Measurements from ENCODE around the gene HAGHL.

HAGHL gene

DNA sequence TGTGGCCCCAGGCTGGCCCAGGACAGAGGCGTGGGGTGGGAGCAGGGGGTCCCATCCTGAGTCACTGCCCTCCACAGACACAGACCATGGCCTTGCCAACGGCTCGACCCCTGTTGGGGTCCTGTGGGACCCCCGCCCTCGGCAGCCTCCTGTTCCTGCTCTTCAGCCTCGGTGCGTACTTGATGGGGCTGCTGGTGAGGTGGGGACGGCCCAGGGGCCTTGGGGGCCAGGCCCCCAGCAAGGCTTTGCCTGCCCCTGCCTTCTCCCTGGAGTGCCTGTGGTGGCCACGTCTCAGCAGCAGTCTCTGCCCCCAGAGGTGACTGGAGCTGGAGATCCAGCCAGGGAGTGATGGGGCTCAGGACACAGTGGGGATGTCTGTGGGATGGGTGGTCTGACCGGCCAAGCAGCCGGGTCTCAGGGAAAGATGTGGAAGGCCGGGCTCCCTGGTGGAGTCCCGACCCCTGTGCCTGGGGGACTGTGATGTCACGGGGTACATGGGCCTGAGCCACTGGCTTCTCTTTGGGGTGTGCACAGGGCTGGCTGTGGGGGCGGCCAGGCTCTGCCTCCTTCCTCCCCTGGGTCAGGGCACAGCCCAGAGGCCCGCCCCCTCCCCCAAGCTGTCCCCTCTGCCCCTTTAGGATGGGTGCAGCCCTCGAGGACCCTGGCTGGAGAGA lies 35.8 kb downstream of the HAGHL start:
- Mint-ChIP-seq H3K4me1 (peaks cover under 1% of the 10 kb centered on the region), H3K9me3 (no peaks in the 10 kb centered on the region), H3K36me3 (no peaks in the 10 kb centered on the region), H3K27ac (no peak overlapping the region), H3K4me3 (no peak overlapping the region), H3K27me3 (no peaks in the 10 kb centered on the region)
- no peak for DNase-seq
- CTCF ChIA-PET = no interaction called here

GRCh38 chr16:763369-764183 lies 36.7 kb downstream of the HAGHL start:
- Mint-ChIP-seq H3K9me3 (no peaks in the 10 kb centered on the region), H3K36me3 (no peaks in the 10 kb centered on the region), H3K27me3 (peaks cover 3% of the 10 kb centered on the region), H3K4me3 (no peak overlapping the region), H3K27ac (no peak overlapping the region), H3K4me1 (no peaks in the 10 kb centered on the region)
- no peak for DNase-seq
- CTCF ChIA-PET = no interaction called here

DNA sequence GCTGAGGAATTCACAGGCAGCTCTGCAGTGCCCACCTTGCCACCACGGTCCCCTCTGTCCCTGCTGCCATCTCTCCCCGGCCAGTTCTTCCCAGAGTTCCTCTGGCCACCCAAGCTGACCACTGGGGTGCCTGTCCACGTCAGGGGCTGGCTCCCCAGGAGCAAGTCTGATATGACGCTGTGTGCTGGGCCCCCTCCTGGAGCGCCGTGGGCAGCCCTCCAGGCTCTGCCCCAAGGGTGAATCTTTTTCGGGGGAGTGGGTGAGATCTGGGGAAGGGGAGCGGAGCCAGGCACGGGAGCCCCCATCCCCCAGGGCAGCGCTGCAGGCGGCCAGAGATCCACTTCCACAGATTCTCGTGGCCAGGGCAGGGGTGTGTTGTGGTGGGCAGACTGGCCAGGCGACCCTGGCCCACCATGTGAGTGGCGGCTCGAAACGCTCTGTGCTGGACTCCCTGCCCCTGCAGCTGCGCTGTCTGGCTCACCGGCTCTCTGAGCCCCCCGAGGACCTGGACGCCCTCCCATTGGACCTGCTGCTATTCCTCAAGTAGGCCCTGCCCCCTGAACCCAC lies 37.4 kb downstream of the HAGHL start:
- Mint-ChIP-seq H3K36me3 (no peaks in the 10 kb centered on the region), H3K4me3 (no peak overlapping the region), H3K9me3 (no peaks in the 10 kb centered on the region), H3K27ac (no peak overlapping the region), H3K27me3 (peaks cover 3% of the 10 kb centered on the region), H3K4me1 (no peaks in the 10 kb centered on the region)
- CTCF ChIA-PET = no interaction called here
- DNase-seq = no peak

DNA sequence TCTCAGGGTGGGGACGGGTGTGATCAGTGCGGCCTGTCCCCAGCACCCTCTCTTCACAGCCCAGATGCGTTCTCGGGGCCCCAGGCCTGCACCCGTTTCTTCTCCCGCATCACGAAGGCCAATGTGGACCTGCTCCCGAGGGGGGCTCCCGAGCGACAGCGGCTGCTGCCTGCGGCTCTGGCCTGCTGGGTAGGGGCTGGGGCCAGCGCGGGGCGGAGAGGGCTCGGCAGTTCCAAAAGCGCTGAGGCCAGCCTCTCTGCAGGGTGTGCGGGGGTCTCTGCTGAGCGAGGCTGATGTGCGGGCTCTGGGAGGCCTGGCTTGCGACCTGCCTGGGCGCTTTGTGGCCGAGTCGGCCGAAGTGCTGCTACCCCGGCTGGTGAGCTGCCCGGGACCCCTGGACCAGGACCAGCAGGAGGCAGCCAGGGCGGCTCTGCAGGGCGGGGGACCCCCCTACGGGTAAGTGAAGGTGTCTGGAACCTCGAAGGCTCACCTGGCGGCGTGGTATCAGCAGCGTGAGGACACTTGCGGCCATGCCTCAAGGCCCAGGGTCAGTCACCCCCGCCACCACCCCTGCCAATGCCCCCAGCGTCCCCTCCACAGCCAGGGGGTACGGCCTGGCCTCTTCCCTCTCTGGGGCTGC lies 38.1 kb downstream of the HAGHL start:
- no peaks in the 10 kb centered on the region for H3K36me3 Mint-ChIP-seq
- no peak for DNase-seq
- no peaks in the 10 kb centered on the region for H3K9me3 Mint-ChIP-seq
- no peaks in the 10 kb centered on the region for H3K4me1 Mint-ChIP-seq
- CTCF ChIA-PET = no interaction called here
- peaks cover 3% of the 10 kb centered on the region for H3K27me3 Mint-ChIP-seq
- H3K27ac Mint-ChIP-seq = no peak overlapping the region
- no peak overlapping the region for H3K4me3 Mint-ChIP-seq

GRCh38 chr16:765488-765865 lies 38.6 kb downstream of the HAGHL start:
- no peak for DNase-seq
- H3K4me3 Mint-ChIP-seq = no peak overlapping the region
- no peaks in the 10 kb centered on the region for H3K9me3 Mint-ChIP-seq
- no peaks in the 10 kb centered on the region for H3K36me3 Mint-ChIP-seq
- no peak overlapping the region for H3K27ac Mint-ChIP-seq
- no peaks in the 10 kb centered on the region for H3K4me1 Mint-ChIP-seq
- CTCF ChIA-PET = no interaction called here
- H3K27me3 Mint-ChIP-seq = peaks cover 3% of the 10 kb centered on the region

- Mint-ChIP-seq H3K27me3 (peaks cover 3% of the 10 kb centered on the region), H3K4me3 (no peak overlapping the region), H3K9me3 (no peaks in the 10 kb centered on the region), H3K4me1 (no peaks in the 10 kb centered on the region), H3K27ac (no peak overlapping the region), H3K36me3 (no peaks in the 10 kb centered on the region)
- no peak for DNase-seq
- CTCF ChIA-PET = no interaction called here
Measured at GRCh38 chr16:766008-766819, 39.3 kb downstream of the HAGHL start.

DNA sequence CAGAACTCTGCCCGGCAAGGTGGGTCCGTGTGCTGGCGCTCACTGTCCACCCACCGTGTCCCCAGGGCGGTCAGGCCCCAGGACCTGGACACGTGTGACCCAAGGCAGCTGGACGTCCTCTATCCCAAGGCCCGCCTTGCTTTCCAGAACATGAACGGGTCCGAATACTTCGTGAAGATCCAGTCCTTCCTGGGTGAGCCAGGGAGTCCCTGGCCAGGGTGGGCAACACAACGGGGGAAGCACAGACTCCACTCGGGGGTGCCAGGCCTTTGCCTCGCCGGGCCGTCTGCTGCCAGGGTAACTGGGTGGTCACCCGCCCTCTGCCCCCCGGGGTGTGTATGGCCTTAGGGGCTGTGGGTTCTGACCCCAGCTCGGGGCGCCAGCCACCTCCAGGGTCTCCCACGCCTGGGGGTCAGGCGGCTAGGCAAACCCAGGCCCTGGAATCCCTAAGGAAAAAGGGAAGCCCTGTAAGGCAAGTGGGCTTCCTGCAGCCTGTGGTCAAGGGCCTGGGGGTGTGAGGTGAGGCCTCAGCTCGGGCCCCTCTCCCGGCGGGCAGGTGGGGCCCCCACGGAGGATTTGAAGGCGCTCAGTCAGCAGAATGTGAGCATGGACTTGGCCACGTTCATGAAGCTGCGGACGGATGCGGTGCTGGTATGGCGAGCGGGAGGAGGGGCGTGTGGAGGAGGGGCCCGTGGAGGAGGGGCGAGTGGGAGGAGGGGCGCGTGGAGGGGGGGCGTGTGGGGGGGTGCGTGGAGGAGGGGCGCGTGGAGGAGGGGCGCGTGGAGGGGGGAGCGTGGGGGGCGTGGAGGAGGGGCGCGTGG lies 40.1 kb downstream of the HAGHL start:
- Mint-ChIP-seq H3K4me3 (no peak overlapping the region), H3K4me1 (no peaks in the 10 kb centered on the region), H3K36me3 (no peaks in the 10 kb centered on the region), H3K27ac (no peak overlapping the region), H3K27me3 (peaks cover 3% of the 10 kb centered on the region), H3K9me3 (no peaks in the 10 kb centered on the region)
- no peak for DNase-seq
- CTCF ChIA-PET = no interaction called here

- Mint-ChIP-seq H3K9me3 (no peaks in the 10 kb centered on the region), H3K27ac (no peak overlapping the region), H3K27me3 (peaks cover 3% of the 10 kb centered on the region), H3K36me3 (no peaks in the 10 kb centered on the region), H3K4me3 (no peak overlapping the region), H3K4me1 (no peaks in the 10 kb centered on the region)
- no peak for DNase-seq
- CTCF ChIA-PET = no interaction called here
Measured at GRCh38 chr16:767743-768235, 40.9 kb downstream of the HAGHL start.

DNA sequence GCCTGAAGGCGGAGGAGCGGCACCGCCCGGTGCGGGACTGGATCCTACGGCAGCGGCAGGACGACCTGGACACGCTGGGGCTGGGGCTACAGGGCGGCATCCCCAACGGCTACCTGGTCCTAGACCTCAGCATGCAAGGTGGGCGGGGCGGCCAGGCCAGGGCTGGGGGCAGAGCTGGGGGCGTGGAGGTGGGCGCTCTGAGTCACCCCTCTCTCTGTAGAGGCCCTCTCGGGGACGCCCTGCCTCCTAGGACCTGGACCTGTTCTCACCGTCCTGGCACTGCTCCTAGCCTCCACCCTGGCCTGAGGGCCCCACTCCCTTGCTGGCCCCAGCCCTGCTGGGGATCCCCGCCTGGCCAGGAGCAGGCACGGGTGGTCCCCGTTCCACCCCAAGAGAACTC lies 41.5 kb downstream of the HAGHL start:
- Mint-ChIP-seq H3K4me1 (no peaks in the 10 kb centered on the region), H3K4me3 (no peak overlapping the region), H3K9me3 (no peaks in the 10 kb centered on the region), H3K36me3 (no peaks in the 10 kb centered on the region), H3K27ac (no peak overlapping the region), H3K27me3 (peaks cover 3% of the 10 kb centered on the region)
- no peak for DNase-seq
- CTCF ChIA-PET = no interaction called here

DNA sequence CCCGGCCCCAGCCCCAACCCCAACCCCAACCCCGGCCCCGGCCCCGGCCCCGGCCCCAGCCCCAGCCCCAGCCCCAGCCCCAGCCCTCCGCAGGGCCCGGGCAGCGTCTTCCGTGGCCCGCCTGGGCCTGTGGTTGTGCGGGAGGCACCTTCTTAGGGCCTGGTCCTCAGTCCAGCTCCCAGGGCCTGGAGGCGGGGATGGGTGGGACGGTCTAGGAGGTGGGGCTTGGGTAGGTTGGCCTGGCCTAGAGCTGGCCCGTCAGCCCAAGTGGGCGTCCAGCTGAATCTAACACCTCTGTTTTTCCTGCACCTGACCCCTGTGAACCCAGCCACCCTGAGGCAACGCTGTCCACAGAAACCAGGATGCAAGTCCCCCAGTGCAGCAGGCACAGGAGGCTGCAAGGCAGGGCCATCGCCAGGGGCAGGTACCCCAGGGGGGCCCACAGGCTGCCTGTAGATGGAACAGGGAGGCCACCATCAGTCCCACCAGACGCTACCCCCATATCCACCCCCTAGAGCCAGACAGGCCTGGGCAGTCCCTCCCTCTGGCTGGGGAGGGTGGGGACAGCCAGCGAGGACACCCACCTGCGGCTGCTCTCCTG lies 42.4 kb downstream of the HAGHL start:
- CTCF ChIA-PET = no interaction called here
- Mint-ChIP-seq H3K36me3 (no peaks in the 10 kb centered on the region), H3K9me3 (no peaks in the 10 kb centered on the region), H3K27me3 (peaks cover 3% of the 10 kb centered on the region), H3K27ac (no peak overlapping the region), H3K4me3 (no peak overlapping the region), H3K4me1 (no peaks in the 10 kb centered on the region)
- no peak for DNase-seq

DNA sequence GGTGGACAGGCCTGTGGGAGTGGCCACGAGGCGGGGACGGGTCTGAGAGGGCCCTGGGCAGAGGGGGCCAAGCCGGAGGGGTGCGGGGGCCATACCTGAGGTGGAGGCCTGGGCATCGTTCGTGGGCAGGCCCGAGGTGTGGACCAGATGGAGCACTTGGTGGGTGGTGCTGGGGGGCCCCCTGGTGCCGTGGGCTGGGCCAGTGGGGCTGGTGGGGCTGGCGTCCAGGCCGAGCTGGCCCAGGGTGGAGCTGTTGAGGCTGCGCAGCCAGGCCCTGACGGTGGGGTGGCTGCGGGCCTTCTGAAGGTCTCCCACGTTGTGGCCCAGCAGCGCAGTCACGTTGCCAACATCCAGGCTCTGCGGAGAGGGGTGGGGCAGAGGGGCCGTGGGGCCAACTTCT lies 43.0 kb downstream of the HAGHL start:
- Mint-ChIP-seq H3K4me1 (no peaks in the 10 kb centered on the region), H3K4me3 (no peak overlapping the region), H3K27me3 (peaks cover 3% of the 10 kb centered on the region), H3K27ac (no peak overlapping the region), H3K36me3 (no peaks in the 10 kb centered on the region), H3K9me3 (no peaks in the 10 kb centered on the region)
- no peak for DNase-seq
- CTCF ChIA-PET = no interaction called here

DNA sequence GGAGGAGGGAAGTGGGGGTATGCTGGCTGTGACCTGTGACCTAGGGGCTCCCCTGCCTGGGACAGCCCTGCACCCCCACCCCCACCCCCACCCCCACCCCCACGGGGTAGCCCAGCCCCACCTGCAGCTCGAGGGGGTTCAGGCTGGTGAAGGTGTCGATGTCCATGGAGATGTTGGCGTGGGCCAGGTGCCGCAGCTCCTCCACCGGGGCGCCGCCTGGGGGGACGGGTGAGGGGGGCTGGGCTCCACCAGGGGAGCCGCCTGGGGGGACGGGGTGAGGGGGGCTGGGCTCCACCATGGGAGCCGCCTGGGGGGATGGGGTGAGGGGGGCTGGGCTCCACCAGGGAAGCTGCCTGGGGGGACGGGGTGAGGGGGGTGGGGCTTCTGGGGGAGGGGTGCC lies 43.5 kb downstream of the HAGHL start:
- H3K4me3 Mint-ChIP-seq = no peak overlapping the region
- no peak for DNase-seq
- no peak overlapping the region for H3K27ac Mint-ChIP-seq
- H3K9me3 Mint-ChIP-seq = no peaks in the 10 kb centered on the region
- CTCF ChIA-PET = no interaction called here
- H3K27me3 Mint-ChIP-seq = peaks cover 3% of the 10 kb centered on the region
- no peaks in the 10 kb centered on the region for H3K4me1 Mint-ChIP-seq
- H3K36me3 Mint-ChIP-seq = no peaks in the 10 kb centered on the region

DNA sequence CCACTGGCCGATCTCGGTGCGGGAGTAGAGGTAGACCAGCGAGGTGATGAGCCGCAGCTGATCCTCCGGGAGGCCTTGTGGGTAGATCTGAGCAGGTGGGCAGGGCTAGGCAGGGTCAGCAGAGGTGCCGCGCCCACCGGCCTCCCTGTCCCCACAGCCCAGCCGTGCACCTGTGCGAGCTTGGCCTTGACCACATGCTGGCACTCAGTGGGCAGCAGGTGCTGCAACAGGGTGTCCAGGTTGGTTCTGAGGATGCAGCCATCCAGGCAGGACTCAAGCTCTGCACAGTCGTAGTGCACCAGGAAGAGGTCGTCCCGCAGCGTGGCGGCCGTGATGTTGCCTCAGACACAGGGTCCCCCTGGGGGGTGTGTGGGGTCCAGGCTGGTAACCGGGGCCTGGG lies 46.1 kb downstream of the HAGHL start:
- no peaks in the 10 kb centered on the region for H3K36me3 Mint-ChIP-seq

More for the DNA sequence above, 46.1 kb downstream of the HAGHL start:
- no peak overlapping the region for H3K4me3 Mint-ChIP-seq
- CTCF ChIA-PET = no interaction called here
- H3K27me3 Mint-ChIP-seq = peaks cover 7% of the 10 kb centered on the region
- no peak for DNase-seq
- H3K9me3 Mint-ChIP-seq = no peaks in the 10 kb centered on the region
- H3K27ac Mint-ChIP-seq = no peak overlapping the region
- H3K4me1 Mint-ChIP-seq = no peaks in the 10 kb centered on the region
